ENCODE results near the gene ENC1.

The ENC1 gene

DNA sequence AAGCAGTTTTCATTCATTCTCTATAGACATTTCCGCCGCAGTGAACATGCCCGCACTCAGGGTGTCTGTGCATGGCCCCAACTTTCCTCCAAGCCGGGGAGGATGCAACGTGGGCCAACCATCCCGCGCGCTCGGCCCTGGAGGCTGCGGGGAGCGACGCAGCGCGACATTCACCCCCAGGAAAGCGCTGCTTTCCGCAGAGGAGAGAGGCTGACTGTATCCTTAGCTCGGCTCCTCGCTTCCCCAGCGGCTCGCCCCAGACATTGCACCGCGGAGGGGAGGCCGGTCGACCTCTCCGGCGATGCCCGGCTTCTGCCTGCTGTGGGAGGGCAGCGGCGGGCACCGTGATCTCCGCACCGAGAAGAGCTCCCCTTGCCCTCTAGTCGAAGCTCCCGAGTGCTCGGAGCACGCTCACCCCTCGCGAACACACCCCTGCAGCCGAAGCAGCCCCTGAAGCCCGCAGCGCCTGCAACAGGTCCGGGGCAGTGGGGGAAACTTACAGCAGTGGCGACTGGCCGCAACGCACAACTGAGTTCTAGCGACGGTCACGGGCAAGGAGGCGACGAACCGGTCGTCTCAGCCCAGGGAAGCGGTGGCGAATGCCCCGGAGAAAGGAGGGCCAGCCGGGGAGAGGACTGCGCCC, 600 bp downstream of the ENC1 start:
- TF ChIP-seq NFRKB (IDR thresholded peaks at IDR 0.05) (no peak), ELF4 (IDR thresholded peaks at IDR 0.05) (no peak), HDGF (IDR thresholded peaks at IDR 0.05; ENCODE audit: borderline replicate concordance) (no peak), LEF1 (IDR thresholded peaks at IDR 0.05; ENCODE audit: borderline replicate concordance) (no peak), BHLHE40 (IDR thresholded peaks at IDR 0.05; ENCODE audit: borderline replicate concordance) (no peak), ZNF384 (IDR thresholded peaks at IDR 0.05) (no peak)
- POLR2A ChIA-PET: interaction anchor here (0.6 to 2.3 kb wide), 20 partner anchors 7 to 737 kb away, joined by 3 to 15 read pairs (median 3); no protein-coding TSS in a partner anchor

DNA sequence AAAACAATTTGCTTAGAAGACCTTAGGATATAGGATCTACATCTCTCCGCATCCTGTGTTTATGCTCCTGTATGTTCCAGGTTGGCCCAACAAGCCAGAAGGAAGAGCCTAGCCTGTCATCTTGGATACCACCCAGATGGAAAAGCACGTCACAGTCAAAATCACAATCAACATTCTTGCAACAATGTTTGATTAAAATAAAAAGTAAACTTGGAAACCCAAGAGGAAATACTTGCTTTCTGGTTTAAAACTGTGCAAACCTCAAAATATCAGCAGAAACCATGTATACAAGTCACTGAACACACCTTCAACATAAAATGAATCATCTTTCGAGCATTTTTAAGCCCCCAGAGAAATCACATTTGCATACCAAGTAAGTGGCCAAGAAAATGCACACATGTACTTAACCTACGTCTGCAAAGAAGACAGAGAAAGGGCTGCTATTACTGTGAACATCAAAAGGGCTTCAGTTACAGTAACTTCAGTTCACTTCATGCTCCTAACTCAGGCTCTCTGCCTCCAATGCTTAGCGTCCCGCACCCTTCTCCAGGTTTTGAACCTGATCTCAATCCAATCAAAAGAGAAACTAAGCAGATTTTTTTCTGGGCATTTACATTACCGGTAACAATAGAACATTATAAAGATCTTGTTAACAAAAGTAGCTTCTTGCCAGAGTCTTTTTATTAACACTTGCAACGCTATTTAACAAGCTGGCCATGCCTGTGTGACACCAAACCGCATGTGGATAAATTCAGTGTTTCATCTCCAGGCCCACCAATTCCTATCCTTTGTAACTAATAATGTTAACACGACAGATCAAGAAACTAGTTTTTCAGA, 1.3 kb downstream of the ENC1 start:
- DNase-seq (ENCODE audit: extremely low spot score): no peak
- POLR2A ChIA-PET: interaction anchor here (0.6 to 2.3 kb wide), 7 partner anchors 9 to 433 kb away, joined by 3 to 15 read pairs (median 7); no protein-coding TSS in a partner anchor
- TF ChIP-seq ZNF384 (IDR thresholded peaks at IDR 0.05) (no peak), FOXA1 (IDR thresholded peaks at IDR 0.05) (no peak), ELF4 (IDR thresholded peaks at IDR 0.05) (no peak), LEF1 (IDR thresholded peaks at IDR 0.05; ENCODE audit: borderline replicate concordance) (no peak), BHLHE40 (IDR thresholded peaks at IDR 0.05; ENCODE audit: borderline replicate concordance) (no peak), L3MBTL2 (conservative IDR thresholded peaks at IDR 0.05) (no peak), NFRKB (IDR thresholded peaks at IDR 0.05) (no peak), SUZ12 (IDR thresholded peaks at IDR 0.05) (no peak), ARNT (IDR thresholded peaks at IDR 0.05) (no peak), HDGF (IDR thresholded peaks at IDR 0.05; ENCODE audit: borderline replicate concordance) (no peak), TARDBP (IDR thresholded peaks at IDR 0.05) (no peak), FOXK2 (IDR thresholded peaks at IDR 0.05) (no peak), FOXM1 (IDR thresholded peaks at IDR 0.05; ENCODE audit: borderline replicate concordance) (no peak), SP1 (IDR thresholded peaks at IDR 0.05) (no peak)
- TF ChIP-seq, protein P1, sequence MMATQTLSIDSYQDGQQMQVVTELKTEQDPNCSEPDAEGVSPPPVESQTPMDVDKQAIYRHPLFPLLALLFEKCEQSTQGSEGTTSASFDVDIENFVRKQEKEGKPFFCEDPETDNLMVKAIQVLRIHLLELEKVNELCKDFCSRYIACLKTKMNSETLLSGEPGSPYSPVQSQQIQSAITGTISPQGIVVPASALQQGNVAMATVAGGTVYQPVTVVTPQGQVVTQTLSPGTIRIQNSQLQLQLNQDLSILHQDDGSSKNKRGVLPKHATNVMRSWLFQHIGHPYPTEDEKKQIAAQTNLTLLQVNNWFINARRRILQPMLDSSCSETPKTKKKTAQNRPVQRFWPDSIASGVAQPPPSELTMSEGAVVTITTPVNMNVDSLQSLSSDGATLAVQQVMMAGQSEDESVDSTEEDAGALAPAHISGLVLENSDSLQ (IDR thresholded peaks at IDR 0.05): no peak
- CTCF ChIA-PET: interaction anchor here (1.2 kb wide), 1 partner anchor 600 kb away, joined by 3 read pairs; no protein-coding TSS in a partner anchor

More for the DNA sequence above, 600 bp downstream of the ENC1 start:
- peak; percentile 54 for DNase-seq (ENCODE audit: extremely low spot score)
- CTCF ChIA-PET: interaction anchor here (0.5 to 1.2 kb wide), 4 partner anchors 71 to 693 kb away, joined by 3 to 7 read pairs (median 4); no protein-coding TSS in a partner anchor

DNA sequence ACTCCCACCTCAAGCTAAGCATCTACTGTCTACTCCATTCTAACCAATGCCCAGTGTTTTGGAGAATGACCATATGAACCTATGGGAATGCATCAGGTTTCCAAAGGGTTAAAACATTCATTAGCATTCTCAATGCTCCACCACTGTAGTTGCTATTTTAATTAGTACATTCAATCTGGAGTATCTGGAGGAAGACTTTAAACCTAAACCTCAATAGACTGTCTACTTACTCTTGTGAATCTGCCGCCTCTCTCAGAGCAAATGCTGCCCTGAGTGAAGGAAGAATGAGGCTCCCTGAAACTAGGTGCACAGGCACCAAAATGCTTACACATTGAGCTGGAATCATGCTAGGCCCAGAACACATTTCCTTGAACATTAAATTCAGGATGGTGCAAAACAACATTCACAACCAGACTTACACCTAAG, 2.0 kb downstream of the ENC1 start:
- TF ChIP-seq ARNT (IDR thresholded peaks at IDR 0.05): no peak
- no peak for TF ChIP-seq TARDBP (IDR thresholded peaks at IDR 0.05)
- no peak for TF ChIP-seq FOXK2 (IDR thresholded peaks at IDR 0.05)
- no peak for TF ChIP-seq HDGF (IDR thresholded peaks at IDR 0.05; ENCODE audit: borderline replicate concordance)
- no peak for TF ChIP-seq SUZ12 (IDR thresholded peaks at IDR 0.05)
- TF ChIP-seq ZNF384 (IDR thresholded peaks at IDR 0.05): no peak
- TF ChIP-seq ELF4 (IDR thresholded peaks at IDR 0.05): no peak
- no peak for TF ChIP-seq FOXM1 (IDR thresholded peaks at IDR 0.05; ENCODE audit: borderline replicate concordance)
- TF ChIP-seq LEF1 (IDR thresholded peaks at IDR 0.05; ENCODE audit: borderline replicate concordance): no peak
- TF ChIP-seq SP1 (IDR thresholded peaks at IDR 0.05): no peak
- TF ChIP-seq, protein P1 (IDR thresholded peaks at IDR 0.05): no peak
- ChIA-PET POLR2A (no interaction called here), CTCF (no interaction called here)
- no peak for DNase-seq (ENCODE audit: extremely low spot score)

DNA sequence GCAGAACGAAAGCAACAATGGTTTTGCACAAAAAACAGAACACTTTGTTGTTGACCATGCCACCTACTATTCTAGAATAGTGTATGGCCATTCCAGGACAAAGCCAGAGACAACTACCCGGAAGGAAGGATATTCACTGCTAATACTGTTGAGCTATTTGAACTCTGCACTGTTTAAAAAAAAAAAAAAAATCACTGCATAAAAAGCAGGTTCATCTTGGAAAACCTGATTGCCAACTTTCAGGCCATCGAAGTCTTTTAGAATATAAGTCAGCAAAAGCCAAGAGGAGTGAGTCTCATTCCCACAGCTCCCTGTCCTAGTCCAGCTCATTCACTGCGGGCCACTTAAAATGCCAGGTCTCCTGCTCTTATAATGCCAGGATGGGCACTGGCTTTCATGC, 4.0 kb downstream of the ENC1 start:
- DNase-seq (ENCODE audit: extremely low spot score): no peak
- ChIA-PET CTCF (interaction anchor here (0.6 kb wide), 1 partner anchor 19 kb away, joined by 5 read pairs; no protein-coding TSS in a partner anchor), POLR2A (no interaction called here)
- TF ChIP-seq TARDBP (IDR thresholded peaks at IDR 0.05) (no peak), FOXM1 (IDR thresholded peaks at IDR 0.05; ENCODE audit: borderline replicate concordance) (no peak), HDGF (IDR thresholded peaks at IDR 0.05; ENCODE audit: borderline replicate concordance) (no peak), SP1 (IDR thresholded peaks at IDR 0.05) (no peak), ARNT (IDR thresholded peaks at IDR 0.05) (no peak)

DNA sequence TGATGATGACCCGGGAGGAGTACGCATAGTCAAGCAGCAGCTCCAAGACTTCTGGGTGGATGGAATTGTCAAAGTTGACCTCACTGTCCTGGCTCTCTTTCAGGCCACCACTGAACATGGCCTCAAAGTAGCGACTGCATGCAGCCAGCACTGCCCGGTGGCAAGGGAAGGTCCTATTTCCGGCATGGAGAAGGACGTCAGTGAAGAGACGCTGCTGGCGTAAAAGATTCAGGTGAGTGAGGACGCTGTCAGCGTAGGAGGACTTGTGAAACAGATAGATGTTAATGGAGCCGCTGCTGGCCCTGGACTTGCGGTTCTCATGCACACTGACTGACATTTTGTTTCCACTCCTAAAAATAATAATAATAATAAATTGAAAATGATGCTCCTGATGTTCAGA, 4.4 kb downstream of the ENC1 start:
- POLR2A ChIA-PET: no interaction called here
- CTCF ChIA-PET: no interaction called here
- TF ChIP-seq LEF1 (IDR thresholded peaks at IDR 0.05; ENCODE audit: borderline replicate concordance) (no peak), TARDBP (IDR thresholded peaks at IDR 0.05) (no peak), L3MBTL2 (conservative IDR thresholded peaks at IDR 0.05) (no peak), SUZ12 (IDR thresholded peaks at IDR 0.05) (no peak), FOXK2 (IDR thresholded peaks at IDR 0.05) (no peak), HDGF (IDR thresholded peaks at IDR 0.05; ENCODE audit: borderline replicate concordance) (no peak), SP1 (IDR thresholded peaks at IDR 0.05) (no peak), BHLHE40 (IDR thresholded peaks at IDR 0.05; ENCODE audit: borderline replicate concordance) (no peak), FOXM1 (IDR thresholded peaks at IDR 0.05; ENCODE audit: borderline replicate concordance) (no peak), ZNF384 (IDR thresholded peaks at IDR 0.05) (no peak), NFRKB (IDR thresholded peaks at IDR 0.05) (no peak), ARNT (IDR thresholded peaks at IDR 0.05) (no peak), FOXA1 (IDR thresholded peaks at IDR 0.05) (no peak), ELF4 (IDR thresholded peaks at IDR 0.05) (no peak)
- TF ChIP-seq, protein P1 (IDR thresholded peaks at IDR 0.05): no peak
- no peak for DNase-seq (ENCODE audit: extremely low spot score)

Data from HEK293T (cell line).